ENCODE results near the gene AGR3. TPM values are rescaled to one million over a fixed set of nuclear protein-coding genes. Genes with fewer than 3 reads are reported as not detected.

The AGR3 gene
- total RNA-seq, 2 experiments from 2014 or later = not detected

DNA sequence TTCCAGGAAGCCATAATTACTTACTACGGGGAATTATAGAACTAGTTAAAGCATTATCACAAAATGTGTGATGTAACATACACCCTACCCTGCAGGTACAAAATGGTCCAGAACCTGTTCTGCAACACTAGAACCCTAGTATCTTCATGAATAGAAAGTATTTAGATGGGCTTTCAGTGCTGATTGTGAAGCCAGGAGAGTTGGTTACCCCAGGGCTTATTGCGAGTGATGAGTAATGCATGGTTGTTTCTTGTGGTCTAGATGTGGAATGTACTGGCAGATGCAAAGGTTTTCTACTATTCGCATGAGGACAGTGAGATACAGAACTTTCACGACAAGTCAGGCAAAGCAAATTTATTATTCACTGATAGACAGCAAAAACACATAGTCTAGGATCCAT, 33.6 kb upstream of the AGR3 start:
- no peaks in the 10 kb centered on the region for H3K9me3 Mint-ChIP-seq (ENCODE audit: low read depth)
- DNase-seq (peak; percentile 46), ATAC-seq (peak; percentile 90)
- H3K27ac Mint-ChIP-seq = peak overlapping the region; percentile 80
- CTCF ChIA-PET = interaction anchor here (1.5 to 3.7 kb wide), 3 partner anchors 11 to 114 kb away, joined by 4 to 41 read pairs (median 30); no protein-coding TSS in a partner anchor
- peaks cover 28% of the 10 kb centered on the region for H3K4me1 Mint-ChIP-seq
- H3K4me3 Mint-ChIP-seq = peak overlapping the region; percentile 42
- peaks cover 16% of the 10 kb centered on the region for H3K27me3 Mint-ChIP-seq
- peaks cover 2% of the 10 kb centered on the region for H3K36me3 Mint-ChIP-seq

DNA sequence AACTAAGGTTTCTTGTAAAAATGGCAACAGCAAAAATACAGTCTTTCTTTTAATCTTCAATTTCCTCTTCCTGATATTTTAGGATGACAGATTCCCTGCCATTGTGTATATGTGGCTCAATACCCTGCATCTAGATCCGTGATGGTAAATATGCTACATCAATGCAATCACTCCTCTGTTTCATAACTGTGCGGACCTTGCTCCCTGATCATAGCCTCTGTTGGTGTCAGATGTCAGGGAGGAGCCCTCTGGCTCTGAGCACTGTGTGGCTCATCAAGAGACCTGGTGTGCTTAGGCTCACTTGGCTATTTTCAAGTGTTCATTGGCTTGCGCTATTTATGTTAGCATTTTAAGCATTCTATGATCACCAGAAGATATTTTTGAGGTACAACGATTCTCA, 33.0 kb upstream of the AGR3 start:
- Mint-ChIP-seq H3K27ac (no peak overlapping the region), H3K4me1 (peaks cover 28% of the 10 kb centered on the region), H3K36me3 (peaks cover 2% of the 10 kb centered on the region), H3K4me3 (no peak overlapping the region), H3K27me3 (peaks cover 21% of the 10 kb centered on the region), H3K9me3 (ENCODE audit: low read depth) (no peaks in the 10 kb centered on the region)
- DNase-seq (no peak), ATAC-seq (no peak)
- CTCF ChIA-PET = no interaction called here

DNA sequence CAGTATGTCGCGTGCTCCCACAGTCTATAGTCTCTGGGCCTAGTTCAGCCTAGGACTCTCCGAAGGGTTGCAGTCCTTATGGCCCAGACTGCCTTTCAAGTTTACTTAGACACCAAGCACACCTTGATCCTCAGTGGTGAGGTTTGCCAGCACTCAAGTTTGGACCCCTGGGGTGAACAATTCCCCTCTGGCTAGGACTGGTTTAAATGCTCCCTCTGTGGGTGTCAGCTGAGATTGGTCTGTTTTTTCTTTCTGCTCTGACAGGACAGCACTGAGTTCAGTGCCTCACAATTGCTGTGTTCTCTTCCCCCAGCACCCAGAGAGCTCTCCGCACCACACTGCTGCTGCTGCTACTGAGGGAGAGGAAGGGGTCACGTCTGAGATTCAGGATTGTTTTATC, 31.9 kb upstream of the AGR3 start:
- Mint-ChIP-seq H3K27me3 (peaks cover 26% of the 10 kb centered on the region), H3K9me3 (ENCODE audit: low read depth) (no peaks in the 10 kb centered on the region), H3K36me3 (peaks cover 2% of the 10 kb centered on the region), H3K27ac (no peak overlapping the region), H3K4me1 (peaks cover 28% of the 10 kb centered on the region), H3K4me3 (no peak overlapping the region)
- CTCF ChIA-PET = no interaction called here
- DNase-seq (no peak), ATAC-seq (no peak)

DNA sequence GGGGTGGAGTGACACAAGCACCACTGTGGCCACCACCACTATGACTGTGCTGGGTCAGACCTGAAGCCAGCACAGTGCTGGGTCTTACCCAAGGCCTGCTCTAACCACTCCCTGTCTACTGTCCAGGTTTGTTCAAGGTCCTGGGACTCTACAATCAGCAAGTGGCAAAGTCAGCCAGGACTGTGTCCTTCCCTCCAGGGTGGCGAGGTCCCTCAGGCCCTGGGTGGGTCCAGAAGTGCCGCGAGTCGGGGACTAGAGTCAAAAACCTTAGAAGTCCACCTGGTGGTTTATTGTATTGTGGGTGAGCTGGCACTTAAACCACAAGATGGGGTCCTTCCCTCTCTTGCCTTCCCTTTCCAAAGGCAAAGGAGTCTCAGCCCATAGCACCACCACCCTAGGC, 30.8 kb upstream of the AGR3 start:
- DNase-seq (no peak), ATAC-seq (no peak)
- H3K27ac Mint-ChIP-seq = no peak overlapping the region
- no peak overlapping the region for H3K4me3 Mint-ChIP-seq
- peaks cover 26% of the 10 kb centered on the region for H3K4me1 Mint-ChIP-seq
- peaks cover 2% of the 10 kb centered on the region for H3K36me3 Mint-ChIP-seq
- no peaks in the 10 kb centered on the region for H3K9me3 Mint-ChIP-seq (ENCODE audit: low read depth)
- H3K27me3 Mint-ChIP-seq = peaks cover 32% of the 10 kb centered on the region
- CTCF ChIA-PET = no interaction called here

DNA sequence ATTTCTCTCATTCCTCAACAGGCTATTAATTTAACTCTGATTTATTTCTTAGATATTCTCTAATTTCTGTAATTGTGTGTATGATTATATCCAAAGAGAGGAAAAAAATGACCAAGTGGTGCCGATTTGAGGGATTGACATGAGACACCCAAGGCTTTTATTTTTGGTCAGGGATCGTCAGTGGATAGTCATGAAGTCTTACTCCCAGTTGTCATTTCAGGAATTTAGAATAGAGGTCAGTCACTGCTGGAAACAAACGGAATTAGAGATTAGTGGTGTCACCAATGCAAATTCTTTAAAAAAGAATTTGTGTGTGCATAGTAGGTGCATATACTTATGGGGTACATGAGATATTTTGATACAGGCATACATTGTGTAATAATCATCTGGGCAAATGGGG, 26.8 kb upstream of the AGR3 start:
- Mint-ChIP-seq H3K27me3 (peaks cover 49% of the 10 kb centered on the region), H3K27ac (no peak overlapping the region), H3K4me1 (no peaks in the 10 kb centered on the region), H3K9me3 (ENCODE audit: low read depth) (no peaks in the 10 kb centered on the region), H3K4me3 (no peak overlapping the region), H3K36me3 (peaks cover 2% of the 10 kb centered on the region)
- CTCF ChIA-PET = no interaction called here
- ATAC-seq (no peak), DNase-seq (no peak)

- ATAC-seq = no peak
- CTCF ChIA-PET = interaction anchor here (2.3 kb wide), 1 partner anchor 14 kb away, joined by 6 read pairs; no protein-coding TSS in a partner anchor
Measured at GRCh38 chr7:16905300-16906044, 23.7 kb upstream of the AGR3 start.

DNA sequence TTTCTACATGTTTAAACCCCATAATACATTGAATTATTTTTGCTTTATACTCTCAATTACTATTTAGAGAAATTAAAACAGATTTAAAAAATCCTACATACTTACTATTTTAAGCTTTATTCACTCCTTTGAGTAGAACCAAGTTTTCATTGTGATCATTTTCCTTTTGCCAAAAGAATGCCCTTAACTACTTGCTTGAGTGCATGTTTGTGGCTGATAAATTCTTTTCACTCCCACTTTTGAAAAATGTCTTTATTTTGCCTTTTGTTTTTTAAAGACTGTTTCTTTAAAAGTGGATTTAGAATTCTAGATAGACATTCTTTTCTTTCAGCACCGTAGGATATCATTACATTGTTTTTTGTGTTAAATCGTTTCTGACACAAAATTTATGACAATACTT, 22.3 kb upstream of the AGR3 start:
- ATAC-seq = no peak

More at GRCh38 chr7:16905300-16906044, 23.7 kb upstream of the AGR3 start:
- DNase-seq = no peak
- Mint-ChIP-seq H3K4me3 (no peak overlapping the region), H3K27me3 (peaks cover 34% of the 10 kb centered on the region), H3K4me1 (no peaks in the 10 kb centered on the region), H3K27ac (no peak overlapping the region), H3K9me3 (ENCODE audit: low read depth) (no peaks in the 10 kb centered on the region), H3K36me3 (no peaks in the 10 kb centered on the region)

GRCh38 chr7:16900209-16900768, 18.5 kb upstream of the AGR3 start:
- Mint-ChIP-seq H3K27ac (no peak overlapping the region), H3K4me3 (no peak overlapping the region), H3K36me3 (no peaks in the 10 kb centered on the region), H3K27me3 (peaks cover 2% of the 10 kb centered on the region), H3K4me1 (no peaks in the 10 kb centered on the region), H3K9me3 (ENCODE audit: low read depth) (no peaks in the 10 kb centered on the region)
- CTCF ChIA-PET = no interaction called here
- ATAC-seq (no peak), DNase-seq (no peak)

More for the DNA sequence above, 22.3 kb upstream of the AGR3 start:
- DNase-seq = no peak
- Mint-ChIP-seq H3K4me3 (no peak overlapping the region), H3K9me3 (ENCODE audit: low read depth) (no peaks in the 10 kb centered on the region), H3K4me1 (no peaks in the 10 kb centered on the region), H3K27ac (no peak overlapping the region), H3K27me3 (peaks cover 24% of the 10 kb centered on the region), H3K36me3 (no peaks in the 10 kb centered on the region)
- CTCF ChIA-PET = no interaction called here

GRCh38 chr7:16891874-16892643, 10.3 kb upstream of the AGR3 start:
- DNase-seq (no peak), ATAC-seq (no peak)
- Mint-ChIP-seq H3K27ac (no peak overlapping the region), H3K9me3 (ENCODE audit: low read depth) (no peaks in the 10 kb centered on the region), H3K36me3 (no peaks in the 10 kb centered on the region), H3K4me1 (peaks cover 32% of the 10 kb centered on the region), H3K4me3 (no peak overlapping the region), H3K27me3 (peaks cover 10% of the 10 kb centered on the region)
- CTCF ChIA-PET = interaction anchor here (0.9 to 4.0 kb wide), 10 partner anchors 11 to 150 kb away, joined by 3 to 41 read pairs (median 4); no protein-coding TSS in a partner anchor

DNA sequence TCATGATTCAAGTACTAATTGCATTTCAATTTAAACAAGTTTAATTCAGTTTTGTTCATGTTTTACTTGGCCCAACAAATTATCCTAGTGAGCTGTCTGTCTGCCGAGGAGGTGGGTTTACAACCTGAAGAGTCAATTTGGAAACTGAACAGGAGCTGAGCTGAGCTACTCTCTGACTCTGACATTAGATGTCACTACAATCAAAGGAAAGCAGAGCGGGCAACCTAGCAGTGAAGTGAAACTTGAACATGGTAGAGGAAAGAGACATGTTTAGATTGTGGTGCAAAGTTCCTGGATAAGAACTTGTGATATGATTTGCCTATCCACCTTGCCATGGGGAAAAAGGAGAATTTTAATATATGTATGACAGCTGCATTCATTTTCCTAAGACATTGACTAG, 9.6 kb upstream of the AGR3 start:
- DNase-seq (peak; percentile 51), ATAC-seq (peak; percentile 81)
- Mint-ChIP-seq H3K36me3 (no peaks in the 10 kb centered on the region), H3K4me1 (peaks cover 32% of the 10 kb centered on the region), H3K27me3 (peaks cover 12% of the 10 kb centered on the region), H3K9me3 (ENCODE audit: low read depth) (no peaks in the 10 kb centered on the region), H3K27ac (no peak overlapping the region), H3K4me3 (no peak overlapping the region)
- CTCF ChIA-PET = interaction anchor here (0.7 to 4.0 kb wide), 10 partner anchors 11 to 118 kb away, joined by 3 to 41 read pairs (median 4); no protein-coding TSS in a partner anchor

DNA sequence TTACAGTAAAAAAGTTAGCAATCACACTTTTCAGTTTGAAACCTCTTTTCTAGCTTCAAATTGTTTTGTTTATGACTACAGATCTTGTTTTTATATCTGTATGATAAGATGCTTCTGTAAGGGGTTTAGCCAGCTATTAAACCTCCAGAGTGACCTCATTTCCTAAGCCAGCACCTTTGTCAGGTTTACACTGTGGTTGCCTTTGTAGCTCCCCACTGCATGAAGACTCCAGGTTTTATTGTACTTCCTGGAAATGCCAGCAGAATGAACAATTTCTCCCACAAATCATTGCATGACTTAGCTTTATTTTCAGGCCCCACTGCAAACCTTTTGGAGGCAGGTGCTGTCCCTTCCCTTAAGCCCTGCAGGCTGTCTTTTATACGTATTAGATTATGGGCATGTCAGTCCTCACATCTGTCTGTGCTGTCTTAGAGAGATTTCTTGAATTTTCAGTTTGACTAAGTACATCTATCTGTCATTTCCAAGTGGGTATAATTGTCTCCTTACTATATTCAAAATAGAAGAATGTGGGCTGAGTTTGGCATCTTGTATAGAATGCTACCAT, 8.2 kb upstream of the AGR3 start:
- Mint-ChIP-seq H3K36me3 (no peaks in the 10 kb centered on the region), H3K4me1 (peaks cover 32% of the 10 kb centered on the region), H3K9me3 (ENCODE audit: low read depth) (no peaks in the 10 kb centered on the region), H3K27ac (no peak overlapping the region), H3K27me3 (peaks cover 17% of the 10 kb centered on the region), H3K4me3 (no peak overlapping the region)
- DNase-seq (no peak), ATAC-seq (peak; percentile 56)
- CTCF ChIA-PET = interaction anchor here (1.7 kb wide), 1 partner anchor 28 kb away, joined by 7 read pairs; no protein-coding TSS in a partner anchor

- Mint-ChIP-seq H3K36me3 (no peaks in the 10 kb centered on the region), H3K27me3 (peaks cover 17% of the 10 kb centered on the region), H3K27ac (no peak overlapping the region), H3K4me3 (no peak overlapping the region), H3K4me1 (peaks cover 32% of the 10 kb centered on the region), H3K9me3 (ENCODE audit: low read depth) (no peaks in the 10 kb centered on the region)
- ATAC-seq = no peak
- CTCF ChIA-PET = interaction anchor here (0.7 to 1.7 kb wide), 2 partner anchors 29 to 217 kb away, joined by 3 to 7 read pairs; no protein-coding TSS in a partner anchor
- no peak for DNase-seq
Measured at GRCh38 chr7:16889305-16889704, 7.5 kb upstream of the AGR3 start.

- no peak overlapping the region for H3K4me3 Mint-ChIP-seq
- no peaks in the 10 kb centered on the region for H3K36me3 Mint-ChIP-seq
- H3K9me3 Mint-ChIP-seq (ENCODE audit: low read depth) = no peaks in the 10 kb centered on the region
- no peaks in the 10 kb centered on the region for H3K4me1 Mint-ChIP-seq
- peaks cover 15% of the 10 kb centered on the region for H3K27me3 Mint-ChIP-seq
- DNase-seq (no peak), ATAC-seq (no peak)
- CTCF ChIA-PET = no interaction called here
- no peak overlapping the region for H3K27ac Mint-ChIP-seq
Measured at GRCh38 chr7:16883918-16884317, 2.1 kb upstream of the AGR3 start.
